Loucy (cell line): ENCODE data around the gene KLHDC4.

ENCODE experiments used
- H2AFZ ChIP-seq: fragments of 200-600 bp; sonication (generic); 2 replicates; pipeline ENCODE4 v1.6.0; 2016; ENCODE audit warnings: antibody characterized with exemption, mild to moderate bottlenecking, low read length, moderate library complexity
- H3F3A ChIP-seq: fragments of 200-600 bp; 2 replicates; pipeline ENCODE4 v1.6.0; 2016; ENCODE audit warnings: antibody characterized with exemption, low read depth, mild to moderate bottlenecking
- H3K27me3 ChIP-seq: fragments of 200-600 bp; sonication (generic); 2 replicates; pipeline ENCODE4 v1.6.1; 2014; ENCODE audit warnings: low read length, mild to moderate bottlenecking; ENCODE audit not compliant: insufficient read depth, poor library complexity, severe bottlenecking
- H3K36me3 ChIP-seq: fragments of 200-600 bp; sonication (generic); 2 replicates; pipeline ENCODE4 v1.6.1; 2016; ENCODE audit warnings: low read length; ENCODE audit not compliant: insufficient read depth
- H3K4me1 ChIP-seq: fragments of 200-600 bp; sonication (generic); 2 replicates; pipeline ENCODE4 v1.5.1; 2014; ENCODE audit warnings: low read length, mild to moderate bottlenecking; ENCODE audit not compliant: insufficient read depth, poor library complexity, severe bottlenecking
- H3K4me2 ChIP-seq: fragments of 200-600 bp; sonication (generic); 2 replicates; pipeline ENCODE4 v1.6.0; 2014; ENCODE audit warnings: antibody characterized with exemption, low read length, low read depth, mild to moderate bottlenecking; ENCODE audit not compliant: poor library complexity, severe bottlenecking
- H3K4me3 ChIP-seq: fragments of 200-600 bp; sonication (generic); 2 replicates; pipeline ENCODE4 v1.5.1; 2014; ENCODE audit warnings: low read length, mild to moderate bottlenecking, mixed read lengths; ENCODE audit not compliant: poor library complexity, severe bottlenecking
- H3K79me2 ChIP-seq: fragments of 200-600 bp; sonication (generic); 2 replicates; pipeline ENCODE4 v1.6.1; 2014; ENCODE audit warnings: low read length; ENCODE audit not compliant: insufficient read depth
- H3K9ac ChIP-seq: fragments of 200-600 bp; sonication (generic); 2 replicates; pipeline ENCODE4 v1.6.0; 2014; ENCODE audit warnings: mild to moderate bottlenecking, low read depth, low read length, moderate library complexity; ENCODE audit not compliant: poor library complexity, severe bottlenecking
- H3K9me2 ChIP-seq: fragments of 200-600 bp; sonication (generic); replicated peaks from 2 replicates; pipeline ENCODE4 v1.6.1; 2016; ENCODE audit warnings: low read depth, low read length, mixed read lengths
- H3K9me3 ChIP-seq: fragments of 200-600 bp; sonication (generic); 2 replicates; pipeline ENCODE4 v1.6.1; 2014; ENCODE audit warnings: mild to moderate bottlenecking, antibody characterized with exemption, low read length, low read depth; ENCODE audit not compliant: insufficient read depth
- H4K20me1 ChIP-seq: fragments of 200-600 bp; sonication (generic); 2 replicates; pipeline ENCODE4 v1.6.0; 2014; ENCODE audit warnings: antibody characterized with exemption, low read length, mild to moderate bottlenecking; ENCODE audit not compliant: insufficient read depth, poor library complexity, severe bottlenecking
- EZH2phosphoT487 ChIP-seq: fragments of 200-600 bp; IDR thresholded peaks from 2 replicates; pipeline ENCODE4 v1.6.1; 2018; ENCODE audit warnings: antibody characterized with exemption, mild to moderate bottlenecking, moderate library complexity, borderline replicate concordance
- TF ChIP-seq, protein P1 (sequence below): fragments of 200-600 bp; sonication (generic); conservative IDR thresholded peaks from 2 replicates; pipeline ENCODE4 v1.5.1; 2014; ENCODE audit warnings: mild to moderate bottlenecking, antibody characterized with exemption, low read length

The KLHDC4 gene

DNA sequence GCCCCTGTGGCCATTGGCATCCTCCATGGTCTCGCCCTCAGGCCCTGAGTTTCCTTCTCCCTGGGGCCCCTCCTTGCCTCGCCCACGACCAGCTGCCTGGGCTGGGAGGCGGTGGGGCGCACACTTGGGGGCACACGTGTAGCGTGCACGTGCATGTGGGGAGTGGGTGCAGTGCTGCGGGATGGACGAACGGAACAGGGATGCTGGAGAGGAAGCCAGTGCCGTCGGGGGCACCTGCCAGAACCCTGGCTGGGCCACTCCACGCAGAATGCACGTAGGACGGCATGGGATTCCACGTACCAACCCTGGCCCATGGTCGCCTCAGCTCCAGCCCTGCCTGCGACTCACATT, 80.4 kb downstream of the KLHDC4 start:
- Histone ChIP-seq H3K9me2 (no peaks in the 10 kb centered on the region), H3K4me2 (no peak overlapping the region), H3F3A (no peaks in the 10 kb centered on the region), H3K9ac (no peak overlapping the region), H3K36me3 (no peaks in the 10 kb centered on the region), H3K27me3 (no peaks in the 10 kb centered on the region), H3K79me2 (no peaks in the 10 kb centered on the region), H3K4me3 (no peak overlapping the region), H4K20me1 (no peaks in the 10 kb centered on the region), H2AFZ (no peak overlapping the region), H3K9me3 (no peaks in the 10 kb centered on the region), H3K4me1 (no peaks in the 10 kb centered on the region)
- no peak for TF ChIP-seq EZH2phosphoT487
- TF ChIP-seq, protein P1, sequence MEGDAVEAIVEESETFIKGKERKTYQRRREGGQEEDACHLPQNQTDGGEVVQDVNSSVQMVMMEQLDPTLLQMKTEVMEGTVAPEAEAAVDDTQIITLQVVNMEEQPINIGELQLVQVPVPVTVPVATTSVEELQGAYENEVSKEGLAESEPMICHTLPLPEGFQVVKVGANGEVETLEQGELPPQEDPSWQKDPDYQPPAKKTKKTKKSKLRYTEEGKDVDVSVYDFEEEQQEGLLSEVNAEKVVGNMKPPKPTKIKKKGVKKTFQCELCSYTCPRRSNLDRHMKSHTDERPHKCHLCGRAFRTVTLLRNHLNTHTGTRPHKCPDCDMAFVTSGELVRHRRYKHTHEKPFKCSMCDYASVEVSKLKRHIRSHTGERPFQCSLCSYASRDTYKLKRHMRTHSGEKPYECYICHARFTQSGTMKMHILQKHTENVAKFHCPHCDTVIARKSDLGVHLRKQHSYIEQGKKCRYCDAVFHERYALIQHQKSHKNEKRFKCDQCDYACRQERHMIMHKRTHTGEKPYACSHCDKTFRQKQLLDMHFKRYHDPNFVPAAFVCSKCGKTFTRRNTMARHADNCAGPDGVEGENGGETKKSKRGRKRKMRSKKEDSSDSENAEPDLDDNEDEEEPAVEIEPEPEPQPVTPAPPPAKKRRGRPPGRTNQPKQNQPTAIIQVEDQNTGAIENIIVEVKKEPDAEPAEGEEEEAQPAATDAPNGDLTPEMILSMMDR, result no peak

- Histone ChIP-seq H3K9ac (no peak overlapping the region), H4K20me1 (no peaks in the 10 kb centered on the region), H3K36me3 (no peaks in the 10 kb centered on the region), H3K4me3 (no peak overlapping the region), H3K27me3 (no peaks in the 10 kb centered on the region), H2AFZ (no peak overlapping the region), H3K79me2 (no peaks in the 10 kb centered on the region), H3K4me1 (no peaks in the 10 kb centered on the region), H3F3A (no peaks in the 10 kb centered on the region), H3K9me3 (no peaks in the 10 kb centered on the region), H3K9me2 (no peaks in the 10 kb centered on the region), H3K4me2 (no peak overlapping the region)
- TF ChIP-seq EZH2phosphoT487, result no peak
- TF ChIP-seq, protein P1, result no peak
Observed at GRCh38 chr16:87684711-87685404, 80.9 kb downstream of the KLHDC4 start.

- Histone ChIP-seq H3K4me1 (no peaks in the 10 kb centered on the region), H3K79me2 (no peaks in the 10 kb centered on the region), H4K20me1 (no peaks in the 10 kb centered on the region), H3K4me2 (no peak overlapping the region), H3K9me2 (no peaks in the 10 kb centered on the region), H3K27me3 (no peaks in the 10 kb centered on the region), H3K36me3 (no peaks in the 10 kb centered on the region), H3K9ac (no peak overlapping the region), H3K9me3 (no peaks in the 10 kb centered on the region), H3K4me3 (no peak overlapping the region), H3F3A (no peaks in the 10 kb centered on the region), H2AFZ (no peak overlapping the region)
- TF ChIP-seq, protein P1, result no peak
Observed at GRCh38 chr16:87684106-87684677, 81.6 kb downstream of the KLHDC4 start.
